RWPE1 (cell line): ENCODE data around the gene TMEM169.

Experiments used
- CTCF ChIA-PET: fragments of 350-600 bp; sonication (Branson Sonifier 250); formaldehyde crosslinking; extraction: SDS; loops from one replicate; lab custom pipeline; 2021; lab: Yijun Ruan, JAX
- POLR2A ChIA-PET: fragments of 400-600 bp; formaldehyde crosslinking; extraction: SDS; loops from one replicate; lab custom pipeline; 2020; ENCODE audit warnings: antibody characterized with exemption; ENCODE audit not compliant: low non-redundant PET; lab: Yijun Ruan, JAX
- DNase-seq: peaks from one replicate; pipeline ENCODE4 v3.0.0; 2012; ENCODE audit warnings: low spot score
- H3K27ac ChIP-seq: fragments of 450-650 bp; 2 replicates; pipeline ENCODE4 v1.5.1; 2017
- CTCF ChIP-seq: fragments of 450-650 bp; conservative IDR thresholded peaks from 2 replicates; pipeline ENCODE4 v1.5.1; 2017; ENCODE audit warnings: low read depth, mild to moderate bottlenecking

TMEM169 gene

GRCh38 chr2:216110620-216111019 lies 28.9 kb downstream of the TMEM169 start:
- TF ChIP-seq CTCF, result no peak
- no peak overlapping the region for H3K27ac ChIP-seq
- ChIA-PET POLR2A (no interaction called here), CTCF (interaction anchor here (0.6 to 1.1 kb wide), 5 partner anchors 10 to 745 kb away, joined by 3 to 4 read pairs (median 4); no protein-coding TSS in a partner anchor)
- DNase-seq, result no peak

GRCh38 chr2:216111122-216111521 lies 29.4 kb downstream of the TMEM169 start:
- TF ChIP-seq CTCF, result no peak
- ChIA-PET CTCF (interaction anchor here (0.7 to 1.1 kb wide), 2 partner anchors 8 to 9 kb away, joined by 4 read pairs; no protein-coding TSS in a partner anchor), POLR2A (no interaction called here)
- no peak for DNase-seq
- H3K27ac ChIP-seq, result 0 out of 2 replicates have a peak overlapping the region, but pooled peaks have one; percentile 35

- POLR2A ChIA-PET, result no interaction called here
- H3K27ac ChIP-seq, result no peak overlapping the region
- no peak for DNase-seq
- CTCF ChIA-PET, result no interaction called here
- no peak for TF ChIP-seq CTCF
Measured at GRCh38 chr2:216112926-216113325, 31.2 kb downstream of the TMEM169 start.

GRCh38 chr2:216113572-216113971 lies 31.9 kb downstream of the TMEM169 start:
- POLR2A ChIA-PET, result no interaction called here
- no peak for DNase-seq

GRCh38 chr2:216114382-216114713 lies 32.6 kb downstream of the TMEM169 start:
- DNase-seq, result no peak
- H3K27ac ChIP-seq, result peak overlapping the region; percentile 64
- ChIA-PET CTCF (interaction anchor here (0.6 to 1.1 kb wide), 8 partner anchors 11 to 298 kb away, joined by 3 to 7 read pairs (median 4); partner anchors contain the start of genes PECR, SMARCAL1 and TMEM169), POLR2A (interaction anchor here (0.5 kb wide), 1 partner anchor 290 kb away, joined by 4 read pairs; no protein-coding TSS in a partner anchor)
- no peak for TF ChIP-seq CTCF

More at GRCh38 chr2:216113572-216113971, 31.9 kb downstream of the TMEM169 start:
- TF ChIP-seq CTCF, result no peak
- no peak overlapping the region for H3K27ac ChIP-seq
- CTCF ChIA-PET, result no interaction called here

- peak overlapping the region; percentile 64 for H3K27ac ChIP-seq
- ChIA-PET CTCF (interaction anchor here (0.6 to 1.1 kb wide), 8 partner anchors 10 to 297 kb away, joined by 3 to 7 read pairs (median 4); partner anchors contain the start of genes PECR, SMARCAL1 and TMEM169), POLR2A (interaction anchor here (0.5 kb wide), 1 partner anchor 290 kb away, joined by 4 read pairs; no protein-coding TSS in a partner anchor)
- peak; percentile 90 for TF ChIP-seq CTCF
- peak; percentile 99 for DNase-seq
Measured at GRCh38 chr2:216114714-216115531, 33.2 kb downstream of the TMEM169 start.
